Measurements from ENCODE around the gene NACC1.
A peak's percentile ranks its signal among the peaks of the same experiment; 100 is the strongest.
"Not testable (repeated sequence)": the region's sequence is repeated elsewhere in the genome, so short reads cannot be mapped to it uniquely, and the experiment has no call there.

NACC1 gene

DNA sequence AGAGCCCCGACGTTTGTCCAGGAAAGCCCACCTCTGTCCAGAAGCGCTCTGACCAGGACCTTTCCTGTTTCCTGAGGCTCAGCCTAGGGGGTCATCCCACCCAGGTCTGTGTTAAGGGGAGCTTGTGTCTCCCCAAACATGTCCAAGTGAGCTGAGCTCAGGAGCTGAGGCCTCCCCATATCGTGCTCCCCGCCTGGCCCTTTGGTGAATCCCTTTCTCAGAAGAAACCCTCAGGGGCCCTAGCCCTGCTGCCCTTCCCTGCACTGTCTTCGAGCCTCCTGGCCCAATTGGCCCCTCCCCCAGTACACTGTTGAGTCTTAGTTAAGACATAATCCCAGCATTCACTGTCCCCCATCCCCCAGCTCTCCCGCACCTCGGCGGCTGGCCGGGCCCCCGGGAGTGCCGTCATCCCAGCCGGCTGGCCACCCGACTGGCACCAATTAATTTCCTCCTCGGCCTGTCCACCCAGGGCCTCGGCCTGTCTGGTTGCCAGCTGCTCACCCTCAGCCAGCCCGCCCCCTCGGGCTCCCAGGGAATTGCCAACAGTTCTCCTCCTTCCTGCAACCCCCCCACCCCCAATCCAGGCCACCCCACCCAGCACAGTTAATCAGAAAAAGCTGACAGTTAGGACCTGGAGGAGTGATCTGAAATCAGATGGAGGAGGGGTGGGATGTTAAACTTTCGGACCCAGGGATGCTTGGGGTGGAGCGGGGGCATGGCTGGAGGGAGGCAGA is 45.7 kb downstream of the NACC1 start:
- Histone ChIP-seq H3K27me3 (ENCODE audit: control insufficient read depth in 5 of 5, insufficient read depth in 4 of 5, low read length in 5 of 5) (no peaks in the 10 kb centered on the region), H3K4me1 (ENCODE audit: control insufficient read depth in 5 of 5, insufficient read depth in 5 of 5, low read length in 5 of 5) (peaks cover 15 to 63% (median 49%) of the 10 kb centered on the region in 5 donors), H3K9ac (ENCODE audit: low read length in 5 of 5) (peak overlapping the region; percentile 66 to 93 (median 86)), H3K4me3 (ENCODE audit: low read depth in 1 of 5, low read length in 5 of 5) (peak overlapping the region; percentile 49 to 71 (median 63)), H3K27ac (ENCODE audit: low read depth, low read length) (peak overlapping the region; percentile 98), H3K36me3 (ENCODE audit: control insufficient read depth in 5 of 5, insufficient read depth in 5 of 5, low read length in 5 of 5) (no peaks in the 10 kb centered on the region), H3K9me3 (ENCODE audit: control insufficient read depth in 5 of 5, low read length in 5 of 5) (no peaks in the 10 kb centered on the region)

GRCh38 chr19:13164343-13165161 is 46.5 kb downstream of the NACC1 start:
- H3K27ac ChIP-seq (ENCODE audit: low read depth, low read length) = peak overlapping the region; percentile 98
- H3K36me3 ChIP-seq (ENCODE audit: control insufficient read depth in 5 of 5, insufficient read depth in 5 of 5, low read length in 5 of 5) = no peaks in the 10 kb centered on the region
- peak overlapping the region; percentile 21 to 69 (median 45) for H3K9ac ChIP-seq (ENCODE audit: low read length in 5 of 5)
- no peaks in the 10 kb centered on the region for H3K9me3 ChIP-seq (ENCODE audit: control insufficient read depth in 5 of 5, low read length in 5 of 5)
- peak overlapping the region in 2 of 5 donors; percentile 31 to 52 for H3K4me3 ChIP-seq (ENCODE audit: low read depth in 1 of 5, low read length in 5 of 5)
- H3K27me3 ChIP-seq (ENCODE audit: control insufficient read depth in 5 of 5, insufficient read depth in 4 of 5, low read length in 5 of 5) = no peaks in the 10 kb centered on the region
- H3K4me1 ChIP-seq (ENCODE audit: control insufficient read depth in 5 of 5, insufficient read depth in 5 of 5, low read length in 5 of 5) = peaks cover 15 to 65% (median 49%) of the 10 kb centered on the region in 5 donors

DNA sequence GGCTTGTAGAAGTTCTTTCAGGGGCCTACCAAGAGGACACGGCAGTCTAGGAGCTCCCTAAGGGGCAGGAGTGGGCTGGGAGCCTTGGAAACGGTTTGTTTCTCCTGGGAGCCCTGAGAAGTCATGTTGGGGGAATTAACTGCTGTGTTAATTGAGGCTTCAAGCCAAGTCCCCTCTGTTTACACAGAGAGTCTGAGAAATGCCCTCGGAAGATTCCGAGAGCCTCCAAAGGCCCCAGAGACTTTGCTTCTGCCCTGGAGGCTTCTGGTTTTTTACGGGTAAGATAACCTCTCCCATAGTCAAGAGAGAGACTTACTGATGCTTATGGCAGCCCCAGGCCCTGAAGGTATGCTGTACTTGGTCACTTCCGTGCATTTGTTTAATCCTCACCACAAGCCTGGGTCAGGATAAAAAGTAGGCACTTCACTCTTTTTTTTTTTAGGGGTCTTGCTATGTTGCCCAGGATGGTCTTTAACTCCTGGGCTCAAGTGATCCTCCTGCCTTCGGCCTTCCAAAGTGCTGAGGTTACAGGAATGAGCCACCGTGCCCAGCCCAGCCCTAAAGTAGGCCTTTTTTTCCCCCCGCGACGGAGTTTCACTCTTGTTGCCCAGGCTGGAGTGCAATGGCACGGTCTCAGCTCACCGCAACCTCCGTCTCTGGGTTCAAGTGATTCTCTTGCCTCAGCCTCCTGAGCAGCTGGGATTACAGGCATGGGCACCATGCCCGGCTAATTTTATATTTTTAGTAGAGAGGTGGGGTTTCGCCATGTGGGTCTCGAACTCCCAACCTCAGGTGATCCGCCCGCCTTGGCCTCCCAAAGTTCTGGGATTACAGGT is 47.3 kb downstream of the NACC1 start:
- H3K27me3 ChIP-seq (ENCODE audit: control insufficient read depth in 5 of 5, insufficient read depth in 4 of 5, low read length in 5 of 5) = no peaks in the 10 kb centered on the region
- no peaks in the 10 kb centered on the region for H3K36me3 ChIP-seq (ENCODE audit: control insufficient read depth in 5 of 5, insufficient read depth in 5 of 5, low read length in 5 of 5)
- H3K9ac ChIP-seq (ENCODE audit: low read length in 5 of 5) = peak overlapping the region in 4 of 5 donors; percentile 21 to 69 (median 52)
- H3K4me3 ChIP-seq (ENCODE audit: low read depth in 1 of 5, low read length in 5 of 5) = peak overlapping the region in 1 of 5 donors; percentile 52
- H3K4me1 ChIP-seq (ENCODE audit: control insufficient read depth in 5 of 5, insufficient read depth in 5 of 5, low read length in 5 of 5) = peaks cover 17 to 68% (median 49%) of the 10 kb centered on the region in 5 donors
- H3K9me3 ChIP-seq (ENCODE audit: control insufficient read depth in 5 of 5, low read length in 5 of 5) = no peaks in the 10 kb centered on the region
- peak overlapping the region; percentile 98 for H3K27ac ChIP-seq (ENCODE audit: low read depth, low read length)

- Histone ChIP-seq H3K27ac (ENCODE audit: low read depth, low read length) (peak overlapping the region; percentile 84), H3K4me1 (ENCODE audit: control insufficient read depth in 5 of 5, insufficient read depth in 5 of 5, low read length in 5 of 5) (peaks cover 17 to 68% (median 49%) of the 10 kb centered on the region in 5 donors)
- H3K36me3 ChIP-seq (ENCODE audit: control insufficient read depth in 5 of 5, insufficient read depth in 5 of 5, low read length in 5 of 5); H3K9ac ChIP-seq (ENCODE audit: low read length in 5 of 5); H3K4me3 ChIP-seq (ENCODE audit: low read depth in 1 of 5, low read length in 5 of 5); H3K27me3 ChIP-seq (ENCODE audit: control insufficient read depth in 5 of 5, insufficient read depth in 4 of 5, low read length in 5 of 5); H3K9me3 ChIP-seq (ENCODE audit: control insufficient read depth in 5 of 5, low read length in 5 of 5): not testable (repeated sequence)
Measured at GRCh38 chr19:13166151-13166550, 48.1 kb downstream of the NACC1 start.

DNA sequence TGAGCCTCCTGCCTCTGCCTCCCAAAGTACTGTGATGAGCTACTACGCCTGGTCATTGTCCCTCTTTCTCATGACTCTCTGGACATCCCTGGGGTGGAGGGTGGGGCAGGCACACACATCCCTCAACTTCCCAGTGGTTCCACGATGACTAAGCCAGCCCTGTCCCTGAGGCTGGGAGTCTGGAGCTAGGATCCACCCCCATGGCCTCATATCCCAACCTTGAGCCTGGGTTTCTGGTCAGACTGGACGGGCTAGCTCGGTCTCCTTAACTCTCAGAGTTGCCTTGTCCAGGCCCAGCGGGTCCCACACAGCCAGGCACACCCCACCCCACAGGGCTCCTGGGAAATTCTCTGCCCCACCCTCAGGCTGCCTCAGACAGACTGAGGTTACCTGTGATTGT is 51.7 kb downstream of the NACC1 start:
- peaks cover 6 to 52% (median 36%) of the 10 kb centered on the region in 5 donors for H3K4me1 ChIP-seq (ENCODE audit: control insufficient read depth in 5 of 5, insufficient read depth in 5 of 5, low read length in 5 of 5)

GRCh38 chr19:13171146-13171545 is 53.1 kb downstream of the NACC1 start:
- no peak overlapping the region for H3K27ac ChIP-seq (ENCODE audit: low read depth, low read length)
- no peak overlapping the region for H3K9ac ChIP-seq (ENCODE audit: low read length in 5 of 5)
- H3K27me3 ChIP-seq (ENCODE audit: control insufficient read depth in 5 of 5, insufficient read depth in 4 of 5, low read length in 5 of 5) = no peaks in the 10 kb centered on the region
- no peaks in the 10 kb centered on the region for H3K9me3 ChIP-seq (ENCODE audit: control insufficient read depth in 5 of 5, low read length in 5 of 5)
- no peaks in the 10 kb centered on the region for H3K36me3 ChIP-seq (ENCODE audit: control insufficient read depth in 5 of 5, insufficient read depth in 5 of 5, low read length in 5 of 5)
- no peak overlapping the region for H3K4me3 ChIP-seq (ENCODE audit: low read depth in 1 of 5, low read length in 5 of 5)
- H3K4me1 ChIP-seq (ENCODE audit: control insufficient read depth in 5 of 5, insufficient read depth in 5 of 5, low read length in 5 of 5) = peaks cover 5 to 42% (median 30%) of the 10 kb centered on the region in 5 donors

More for the DNA sequence above, 51.7 kb downstream of the NACC1 start:
- Histone ChIP-seq H3K9ac (ENCODE audit: low read length in 5 of 5) (no peak overlapping the region), H3K9me3 (ENCODE audit: control insufficient read depth in 5 of 5, low read length in 5 of 5) (no peaks in the 10 kb centered on the region), H3K27me3 (ENCODE audit: control insufficient read depth in 5 of 5, insufficient read depth in 4 of 5, low read length in 5 of 5) (no peaks in the 10 kb centered on the region), H3K4me3 (ENCODE audit: low read depth in 1 of 5, low read length in 5 of 5) (no peak overlapping the region), H3K36me3 (ENCODE audit: control insufficient read depth in 5 of 5, insufficient read depth in 5 of 5, low read length in 5 of 5) (no peaks in the 10 kb centered on the region), H3K27ac (ENCODE audit: low read depth, low read length) (peak overlapping the region; percentile 67)

DNA sequence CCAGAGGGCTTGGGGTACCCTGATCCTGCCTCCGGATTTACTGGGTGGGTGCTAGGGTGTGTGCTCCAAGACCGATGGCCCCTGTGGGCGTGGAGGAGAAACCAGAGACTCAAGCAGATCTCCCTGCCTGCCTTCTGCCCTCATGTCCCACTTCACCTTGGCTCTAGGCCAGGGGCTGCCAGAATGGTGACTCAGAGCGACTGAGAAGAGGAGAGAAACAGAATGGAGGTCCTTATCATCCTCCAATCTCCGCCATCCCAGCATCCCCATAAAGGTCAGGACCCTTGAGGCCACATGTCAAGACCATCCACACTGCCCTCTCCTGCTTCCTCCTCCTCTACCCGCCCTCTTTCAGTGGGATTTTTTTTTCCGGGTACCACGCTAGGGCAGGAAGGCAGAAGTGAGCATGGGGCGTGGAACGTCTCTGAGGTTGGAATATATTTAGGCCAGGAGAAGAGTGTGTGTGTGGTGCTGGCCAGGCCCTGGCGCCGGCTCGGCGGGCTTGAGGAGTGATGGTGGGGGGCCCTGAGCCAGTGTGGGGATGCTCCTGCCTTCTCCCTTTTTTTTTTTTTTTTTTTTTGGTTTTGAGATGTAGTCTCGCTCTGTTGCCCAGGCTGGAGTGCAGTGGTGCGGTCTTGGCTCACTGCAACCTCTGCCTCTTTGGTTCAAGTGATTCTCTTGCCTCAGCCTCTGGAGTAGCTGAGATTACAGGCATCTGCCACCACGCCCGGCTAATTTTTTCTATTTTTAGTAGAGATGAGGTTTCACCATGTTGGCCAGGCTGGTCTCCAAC is 54.5 kb downstream of the NACC1 start:
- peaks cover 2 to 31% (median 19%) of the 10 kb centered on the region in 5 donors for H3K4me1 ChIP-seq (ENCODE audit: control insufficient read depth in 5 of 5, insufficient read depth in 5 of 5, low read length in 5 of 5)
- peak overlapping the region in 2 of 5 donors; percentile 24 to 29 for H3K4me3 ChIP-seq (ENCODE audit: low read depth in 1 of 5, low read length in 5 of 5)
- no peaks in the 10 kb centered on the region for H3K36me3 ChIP-seq (ENCODE audit: control insufficient read depth in 5 of 5, insufficient read depth in 5 of 5, low read length in 5 of 5)
- no peaks in the 10 kb centered on the region for H3K27me3 ChIP-seq (ENCODE audit: control insufficient read depth in 5 of 5, insufficient read depth in 4 of 5, low read length in 5 of 5)
- H3K27ac ChIP-seq (ENCODE audit: low read depth, low read length) = peak overlapping the region; percentile 50
- H3K9me3 ChIP-seq (ENCODE audit: control insufficient read depth in 5 of 5, low read length in 5 of 5) = no peaks in the 10 kb centered on the region
- peak overlapping the region in 4 of 5 donors; percentile 2 to 53 (median 50) for H3K9ac ChIP-seq (ENCODE audit: low read length in 5 of 5)

GRCh38 chr19:13173139-13173737 is 55.2 kb downstream of the NACC1 start:
- Histone ChIP-seq H3K4me1 (ENCODE audit: control insufficient read depth in 5 of 5, insufficient read depth in 5 of 5, low read length in 5 of 5) (peaks cover 2 to 25% (median 13%) of the 10 kb centered on the region in 5 donors), H3K9ac (ENCODE audit: low read length in 5 of 5) (no peak overlapping the region), H3K27me3 (ENCODE audit: control insufficient read depth in 5 of 5, insufficient read depth in 4 of 5, low read length in 5 of 5) (no peaks in the 10 kb centered on the region), H3K27ac (ENCODE audit: low read depth, low read length) (peak overlapping the region; percentile 50), H3K4me3 (ENCODE audit: low read depth in 1 of 5, low read length in 5 of 5) (no peak overlapping the region), H3K36me3 (ENCODE audit: control insufficient read depth in 5 of 5, insufficient read depth in 5 of 5, low read length in 5 of 5) (no peaks in the 10 kb centered on the region), H3K9me3 (ENCODE audit: control insufficient read depth in 5 of 5, low read length in 5 of 5) (no peaks in the 10 kb centered on the region)

GRCh38 chr19:13176345-13176744 is 58.3 kb downstream of the NACC1 start:
- no peaks in the 10 kb centered on the region for H3K27me3 ChIP-seq (ENCODE audit: control insufficient read depth in 5 of 5, insufficient read depth in 4 of 5, low read length in 5 of 5)
- H3K9me3 ChIP-seq (ENCODE audit: control insufficient read depth in 5 of 5, low read length in 5 of 5) = no peaks in the 10 kb centered on the region
- no peak overlapping the region for H3K27ac ChIP-seq (ENCODE audit: low read depth, low read length)
- peaks cover 0 to 18% (median 13%) of the 10 kb centered on the region in 5 donors for H3K4me1 ChIP-seq (ENCODE audit: control insufficient read depth in 5 of 5, insufficient read depth in 5 of 5, low read length in 5 of 5)
- no peak overlapping the region for H3K9ac ChIP-seq (ENCODE audit: low read length in 5 of 5)
- H3K36me3 ChIP-seq (ENCODE audit: control insufficient read depth in 5 of 5, insufficient read depth in 5 of 5, low read length in 5 of 5) = no peaks in the 10 kb centered on the region
- no peak overlapping the region for H3K4me3 ChIP-seq (ENCODE audit: low read depth in 1 of 5, low read length in 5 of 5)

Measured in subcutaneous abdominal adipose tissue (tissue), 5 donors.